SU-DHL-6 (cell line): ENCODE results near the gene SYNJ2.

Experiments
- EZH2phosphoT487 ChIP-seq: fragments of 200-600 bp; sonication (generic), shearing (Covaris generic); conservative IDR thresholded peaks from 2 replicates; pipeline ENCODE4 v1.6.1; 2018; ENCODE audit warnings: mild to moderate bottlenecking, antibody characterized with exemption, low read length, moderate library complexity, mixed read lengths
- TF ChIP-seq, protein P1 (sequence below): fragments of 200-600 bp; sonication (generic); IDR thresholded peaks from one replicate; pipeline ENCODE4 v1.5.1; 2017; ENCODE audit warnings: antibody characterized with exemption, mild to moderate bottlenecking, low read length, moderate library complexity; ENCODE audit not compliant: insufficient read depth, poor library complexity, severe bottlenecking

GRCh38 chr6:157967020-157967419 is 14.6 kb upstream of the SYNJ2 start:
- TF ChIP-seq, protein P1, sequence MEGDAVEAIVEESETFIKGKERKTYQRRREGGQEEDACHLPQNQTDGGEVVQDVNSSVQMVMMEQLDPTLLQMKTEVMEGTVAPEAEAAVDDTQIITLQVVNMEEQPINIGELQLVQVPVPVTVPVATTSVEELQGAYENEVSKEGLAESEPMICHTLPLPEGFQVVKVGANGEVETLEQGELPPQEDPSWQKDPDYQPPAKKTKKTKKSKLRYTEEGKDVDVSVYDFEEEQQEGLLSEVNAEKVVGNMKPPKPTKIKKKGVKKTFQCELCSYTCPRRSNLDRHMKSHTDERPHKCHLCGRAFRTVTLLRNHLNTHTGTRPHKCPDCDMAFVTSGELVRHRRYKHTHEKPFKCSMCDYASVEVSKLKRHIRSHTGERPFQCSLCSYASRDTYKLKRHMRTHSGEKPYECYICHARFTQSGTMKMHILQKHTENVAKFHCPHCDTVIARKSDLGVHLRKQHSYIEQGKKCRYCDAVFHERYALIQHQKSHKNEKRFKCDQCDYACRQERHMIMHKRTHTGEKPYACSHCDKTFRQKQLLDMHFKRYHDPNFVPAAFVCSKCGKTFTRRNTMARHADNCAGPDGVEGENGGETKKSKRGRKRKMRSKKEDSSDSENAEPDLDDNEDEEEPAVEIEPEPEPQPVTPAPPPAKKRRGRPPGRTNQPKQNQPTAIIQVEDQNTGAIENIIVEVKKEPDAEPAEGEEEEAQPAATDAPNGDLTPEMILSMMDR: no peak
- no peak for TF ChIP-seq EZH2phosphoT487
